OCI-M2 (cell line): ENCODE measurements around the gene CEACAM20.
"Not testable (repeated sequence)": the region's sequence is repeated elsewhere in the genome, so short reads cannot be mapped to it uniquely, and the experiment has no call there.

Experiments
- DNase-seq: peaks from one replicate; lab custom pipeline; 2025; ENCODE audit not compliant: unreplicated experiment; lab: John Stamatoyannopoulos, UW

The CEACAM20 gene

GRCh38 chr19:44529536-44529935, at the start of gene CEACAM20:
TSS of gene CEACAM20 (minus strand) at chr19:44529675. CDS start at chr19:44529509, 166 bp downstream.
- no peak for DNase-seq

DNA sequence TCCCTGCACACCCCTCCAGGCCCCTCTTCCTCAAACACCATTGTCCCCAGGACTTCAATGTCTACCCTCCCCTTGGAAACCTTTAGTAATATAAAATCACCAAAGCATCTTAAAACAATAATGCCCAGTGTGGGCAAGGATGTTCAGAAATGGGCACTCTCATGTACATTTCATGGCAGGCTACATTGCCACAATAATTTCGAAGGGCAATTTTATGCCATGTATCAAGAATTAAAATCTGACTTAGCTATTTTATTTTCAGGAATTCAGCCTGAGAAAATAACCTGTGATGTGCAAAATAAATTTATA, 48.0 kb upstream of the CEACAM20 start:
- DNase-seq = no peak

GRCh38 chr19:44576843-44577565, 47.5 kb upstream of the CEACAM20 start:
- no peak for DNase-seq

DNA sequence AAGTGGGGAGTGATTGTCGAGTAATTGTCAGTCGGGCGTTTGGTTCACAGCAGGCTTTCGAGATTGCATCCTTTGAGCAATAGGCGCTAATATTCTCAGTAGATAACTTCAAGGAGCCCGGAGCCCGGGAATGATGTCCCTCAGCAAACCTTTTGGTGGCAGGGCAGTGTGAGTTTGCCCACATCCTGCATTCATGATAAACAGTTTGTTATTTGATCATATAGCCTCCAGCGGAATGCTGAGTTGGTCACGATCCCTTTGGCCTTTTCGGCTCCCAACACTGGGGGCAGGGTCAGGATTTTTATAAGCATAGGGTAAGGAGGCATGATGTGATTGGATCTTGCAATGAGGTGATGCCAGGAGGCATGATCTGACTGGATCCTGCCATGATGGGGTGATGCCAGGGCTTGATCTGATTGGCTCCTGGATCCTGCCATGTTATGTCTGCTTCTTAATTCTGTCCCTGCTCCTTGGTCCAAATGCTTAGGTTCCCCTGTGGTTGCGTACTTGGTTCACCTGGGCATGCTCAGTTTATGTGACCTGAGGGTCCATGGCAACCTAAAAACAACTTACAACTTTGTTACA, 45.7 kb upstream of the CEACAM20 start:
- no peak for DNase-seq

DNA sequence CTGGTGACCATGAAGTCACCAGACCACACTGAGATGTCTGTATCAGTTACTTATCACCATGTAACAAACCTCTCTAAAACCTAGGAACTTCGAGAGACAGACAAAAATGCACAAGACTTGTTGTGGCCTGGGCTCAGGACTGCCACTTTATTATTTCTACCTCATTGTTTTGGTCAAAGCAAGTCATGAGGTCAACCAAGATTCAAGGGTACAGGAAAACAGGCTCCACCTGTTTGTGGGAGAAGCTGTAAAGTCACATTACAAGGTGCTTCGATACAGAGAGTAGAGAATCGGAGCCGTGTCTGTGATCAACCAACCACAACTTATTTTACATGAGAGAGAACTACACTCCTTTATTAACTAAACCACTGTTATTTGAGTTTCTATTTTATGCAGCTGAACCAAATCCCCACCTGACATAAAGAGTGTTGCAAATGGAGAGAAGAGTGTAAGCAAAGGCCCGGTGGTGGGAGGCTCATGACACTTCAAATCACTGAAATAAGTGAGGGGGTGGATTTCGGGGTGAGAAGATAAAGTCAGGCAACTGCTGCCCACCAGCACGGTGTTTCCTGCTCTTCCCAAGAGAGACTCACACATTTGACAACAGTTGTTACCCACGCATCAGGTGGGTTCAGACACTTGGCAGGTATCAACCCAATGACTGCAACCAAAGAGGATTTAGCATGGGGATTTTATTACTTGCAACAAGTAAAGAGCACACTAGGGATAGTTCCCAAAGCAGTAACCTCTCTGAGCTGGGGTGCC, 44.9 kb upstream of the CEACAM20 start:
- DNase-seq = no peak

DNA sequence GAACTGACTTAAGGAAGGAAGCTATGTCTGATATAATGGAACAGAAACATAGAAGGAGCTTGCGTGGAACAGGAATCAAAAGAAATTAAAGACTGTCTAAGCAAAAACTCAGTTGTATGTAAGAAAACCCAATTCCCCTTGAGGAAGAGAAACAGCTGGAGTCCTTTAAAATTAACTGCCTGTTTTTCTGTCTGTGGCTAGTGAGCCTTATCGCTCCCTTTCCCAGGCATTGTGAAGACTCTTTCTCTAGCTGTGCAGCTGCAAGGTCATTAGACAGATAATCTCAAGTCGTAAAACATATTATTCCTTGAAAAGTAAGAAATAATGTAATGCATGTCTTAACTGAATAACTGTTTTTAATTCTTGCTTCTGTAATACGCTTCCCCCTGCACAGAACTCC, 44.2 kb upstream of the CEACAM20 start:
- DNase-seq = no peak

DNA sequence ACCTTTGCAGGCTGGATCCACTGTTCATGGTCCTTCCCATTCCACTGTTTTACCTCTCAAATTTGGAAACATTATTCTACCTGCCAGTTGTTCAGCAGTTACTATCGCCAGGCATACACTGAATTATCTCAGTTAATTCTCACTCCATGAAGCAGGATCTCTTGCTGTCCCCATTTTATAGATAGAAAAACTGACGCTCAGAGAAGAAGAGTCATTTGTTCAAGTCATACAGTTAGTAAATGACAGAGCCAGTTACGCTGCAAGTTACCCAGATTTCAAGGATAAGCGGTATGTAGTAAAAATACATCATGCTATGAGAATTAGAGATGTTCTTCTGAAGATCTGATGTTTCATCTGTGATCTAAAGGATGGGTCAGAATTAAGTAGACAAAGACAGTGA, 43.7 kb upstream of the CEACAM20 start:
- DNase-seq = no peak

GRCh38 chr19:44572581-44572900, 43.1 kb upstream of the CEACAM20 start:
- DNase-seq = no peak

DNA sequence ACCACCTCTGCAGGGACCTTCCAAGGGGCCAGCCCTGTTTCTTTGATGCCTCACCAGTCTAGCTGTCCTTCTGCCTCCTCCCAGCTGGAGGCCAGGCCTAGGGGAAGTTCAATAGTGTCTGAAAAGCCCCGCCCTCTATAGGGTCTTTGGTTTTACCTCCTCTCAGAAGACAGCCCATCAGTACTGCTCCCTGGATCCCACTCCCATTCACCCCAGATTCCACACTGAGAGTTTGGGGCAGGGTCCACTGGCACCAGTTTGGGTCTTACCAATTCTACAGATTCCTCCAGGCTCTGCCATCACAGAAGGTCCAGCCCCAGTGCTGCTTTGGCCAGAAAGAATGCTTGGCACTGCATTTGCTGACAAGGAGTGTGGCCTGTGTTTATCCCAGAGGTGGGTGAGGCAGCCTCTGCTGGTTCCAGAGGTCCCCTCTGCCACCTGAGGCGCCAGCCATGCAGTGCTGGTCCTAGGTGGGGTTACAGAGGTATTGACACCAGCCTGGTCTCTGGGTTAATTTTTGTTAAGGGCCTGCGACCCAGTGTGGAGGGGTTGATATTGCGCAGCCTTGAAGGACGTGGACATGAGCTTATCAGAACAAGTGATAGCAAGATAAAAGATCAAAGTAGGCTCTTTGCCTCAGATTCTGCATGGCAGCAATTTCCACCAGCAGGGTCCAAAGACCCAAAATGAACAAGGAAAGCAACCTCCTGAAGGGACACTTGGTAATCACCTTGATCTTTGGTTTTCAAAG, 42.5 kb upstream of the CEACAM20 start:
- DNase-seq = no peak

GRCh38 chr19:44570984-44571684, 41.7 kb upstream of the CEACAM20 start:
- peak; percentile 86 for DNase-seq

GRCh38 chr19:44570603-44570983, 41.1 kb upstream of the CEACAM20 start:
- DNase-seq = no peak

GRCh38 chr19:44567745-44568144, 38.3 kb upstream of the CEACAM20 start:
- DNase-seq = no peak

DNA sequence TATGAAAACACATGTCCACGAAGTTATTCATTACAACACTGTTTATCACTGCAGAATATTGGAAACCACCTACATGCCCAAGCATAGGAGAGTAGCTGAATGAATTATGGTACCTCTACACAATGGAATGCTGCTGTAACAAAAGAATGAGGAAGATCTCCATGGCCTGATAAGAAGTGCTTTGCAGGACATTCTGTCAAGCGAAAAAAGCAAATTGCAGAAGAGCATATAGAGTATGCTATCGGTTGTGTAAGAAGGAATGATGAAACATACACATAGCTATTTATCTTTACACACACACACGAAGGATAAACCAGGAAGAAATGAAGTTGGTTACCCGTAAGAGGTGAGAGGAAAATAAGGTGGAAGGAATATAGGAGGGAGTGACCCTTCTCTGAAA, 37.5 kb upstream of the CEACAM20 start:
- DNase-seq = no peak

GRCh38 chr19:44563086-44563655, 33.7 kb upstream of the CEACAM20 start:
- not testable (repeated sequence) for DNase-seq

DNA sequence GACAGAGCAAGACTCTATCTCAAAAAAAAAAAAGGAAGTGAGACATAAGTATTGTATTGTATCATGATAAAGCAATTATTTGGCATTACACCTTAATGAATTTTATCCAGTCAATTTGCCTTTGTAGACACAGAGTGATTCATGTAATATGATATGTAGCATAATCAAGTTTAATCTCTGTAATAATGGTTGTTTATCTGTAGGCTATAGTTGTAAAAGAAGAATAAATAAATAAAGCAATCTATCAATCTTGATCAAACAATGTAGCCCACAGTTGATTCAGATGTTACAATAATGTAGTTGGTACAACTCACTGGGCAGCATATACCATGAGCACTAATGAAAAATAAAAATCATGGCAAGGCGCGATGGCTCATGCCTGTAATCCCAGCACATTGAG, 28.5 kb upstream of the CEACAM20 start:
- no peak for DNase-seq

- no peak for DNase-seq
Observed at GRCh38 chr19:44554641-44555246, 25.3 kb upstream of the CEACAM20 start.

GRCh38 chr19:44553478-44554171, 24.1 kb upstream of the CEACAM20 start:
- DNase-seq = no peak

GRCh38 chr19:44552324-44552723, 22.8 kb upstream of the CEACAM20 start:
- DNase-seq = no peak

GRCh38 chr19:44551850-44552249, 22.4 kb upstream of the CEACAM20 start:
- no peak for DNase-seq

DNA sequence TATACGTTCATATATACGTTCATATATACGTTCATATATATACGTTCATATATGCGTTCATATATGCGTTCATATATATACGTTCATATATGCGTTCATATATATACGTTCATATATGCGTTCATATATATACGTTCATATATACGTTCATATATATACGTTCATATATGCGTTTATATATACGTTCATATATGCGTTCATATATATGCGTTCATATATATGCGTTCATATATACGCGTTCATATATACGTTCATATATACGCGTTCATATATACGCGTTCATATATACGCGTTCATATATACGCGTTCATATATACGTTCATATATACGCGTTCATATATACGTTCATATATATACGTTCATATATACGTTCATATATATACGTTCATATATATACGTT, 21.5 kb upstream of the CEACAM20 start:
- DNase-seq = not testable (repeated sequence)
